SKM-1 (cell line): Measurements from ENCODE around the gene BAX.

ENCODE experiments used
- DNase-seq: peaks from one replicate; lab custom pipeline; 2025; ENCODE audit not compliant: unreplicated experiment; lab: John Stamatoyannopoulos, UW

BAX gene

DNA sequence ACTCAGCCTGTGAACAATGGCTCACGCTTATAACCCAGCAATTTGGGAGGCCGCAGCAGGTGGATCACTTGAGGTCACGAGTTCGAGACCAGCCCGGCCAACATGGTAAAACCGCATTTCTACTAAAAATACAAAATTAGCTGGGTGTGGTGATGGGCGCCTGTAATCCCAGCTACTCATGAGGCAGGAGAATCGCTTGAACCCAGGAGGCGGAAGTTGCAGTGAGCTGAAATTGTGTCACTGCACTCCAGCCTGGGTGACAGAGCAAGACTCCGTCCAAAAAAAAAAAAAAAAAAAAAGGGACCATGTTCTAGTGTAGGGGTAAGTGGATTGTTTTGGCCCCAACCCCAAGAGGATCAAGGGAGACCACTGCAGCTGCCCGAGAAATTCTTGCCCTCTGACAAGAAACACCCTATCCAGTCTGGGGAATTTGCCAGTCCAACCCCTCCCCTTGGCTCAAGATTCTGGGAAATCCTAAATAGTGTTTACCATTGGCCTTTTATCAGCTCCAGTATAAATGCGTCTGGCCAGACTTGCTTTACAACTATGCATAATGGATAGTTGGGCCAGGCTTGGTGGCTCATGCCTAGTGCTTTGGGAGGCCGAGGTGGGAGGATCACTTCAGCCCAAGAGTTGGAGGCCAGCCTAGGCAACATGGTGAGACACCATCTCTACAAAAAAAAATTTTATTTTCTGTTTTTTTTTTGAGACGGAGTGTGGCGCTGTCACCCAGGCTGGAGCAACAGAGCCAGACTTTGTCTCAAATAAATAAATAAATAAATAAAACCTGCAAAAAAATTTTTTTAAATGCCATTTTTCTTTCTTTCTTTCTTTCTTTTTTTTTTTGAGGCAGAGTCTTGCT, 26.3 kb upstream of the BAX start:
- no peak for DNase-seq

DNA sequence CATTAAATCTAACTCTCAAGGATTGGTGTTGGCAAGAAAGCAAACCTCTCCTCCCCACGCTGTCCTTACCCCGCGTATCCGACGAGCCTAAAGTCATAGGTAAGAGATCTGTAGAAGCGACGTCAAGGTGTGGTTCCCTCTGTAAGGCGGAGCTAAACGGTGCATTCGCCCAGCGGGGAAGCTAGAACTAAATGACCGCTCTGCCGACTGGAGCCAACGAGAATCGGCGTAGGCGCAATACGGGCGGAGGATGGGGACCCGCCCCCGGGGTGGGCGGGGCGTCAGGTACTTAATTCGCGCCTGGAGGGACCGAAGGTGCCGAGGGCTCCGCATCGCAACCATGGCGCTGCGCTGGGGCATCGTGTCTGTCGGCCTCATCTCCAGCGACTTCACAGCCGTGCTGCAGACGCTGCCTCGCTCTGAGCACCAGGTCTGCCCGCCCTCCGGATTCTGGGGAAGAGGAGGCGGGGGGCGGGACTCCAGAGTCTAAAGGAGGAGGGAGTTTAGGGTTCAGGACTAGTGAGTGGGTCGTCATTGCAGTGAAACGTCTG, 21.2 kb upstream of the BAX start, which contains the start of gene DHDH:
TSS of gene DHDH (plus strand) at position 318 of the 551 bp plus-strand sequence. CDS start at position 341, 23 bp downstream.
- DNase-seq, result no peak

DNA sequence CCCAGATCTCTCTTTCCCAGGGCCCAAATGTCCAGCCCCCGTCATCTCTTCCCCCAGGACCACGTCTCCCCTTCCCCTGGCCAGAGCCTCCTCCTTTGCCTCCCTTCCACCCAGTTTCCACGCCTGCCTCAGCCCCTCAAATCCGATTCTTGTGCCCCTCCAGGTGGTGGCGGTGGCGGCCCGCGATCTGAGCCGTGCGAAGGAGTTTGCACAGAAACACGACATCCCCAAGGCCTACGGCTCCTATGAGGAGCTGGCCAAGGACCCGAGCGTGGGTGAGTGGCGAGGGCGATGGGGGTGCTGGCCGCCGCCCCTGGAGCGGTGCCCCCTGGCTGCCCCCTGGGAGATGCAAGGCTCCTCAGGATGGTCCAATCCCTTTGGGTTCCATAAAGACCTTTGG, 19.8 kb upstream of the BAX start:
- no peak for DNase-seq

- DNase-seq, result no peak
Observed at GRCh38 chr19:48935864-48936263, 18.8 kb upstream of the BAX start.

GRCh38 chr19:48938256-48938655, 16.4 kb upstream of the BAX start:
- no peak for DNase-seq

DNA sequence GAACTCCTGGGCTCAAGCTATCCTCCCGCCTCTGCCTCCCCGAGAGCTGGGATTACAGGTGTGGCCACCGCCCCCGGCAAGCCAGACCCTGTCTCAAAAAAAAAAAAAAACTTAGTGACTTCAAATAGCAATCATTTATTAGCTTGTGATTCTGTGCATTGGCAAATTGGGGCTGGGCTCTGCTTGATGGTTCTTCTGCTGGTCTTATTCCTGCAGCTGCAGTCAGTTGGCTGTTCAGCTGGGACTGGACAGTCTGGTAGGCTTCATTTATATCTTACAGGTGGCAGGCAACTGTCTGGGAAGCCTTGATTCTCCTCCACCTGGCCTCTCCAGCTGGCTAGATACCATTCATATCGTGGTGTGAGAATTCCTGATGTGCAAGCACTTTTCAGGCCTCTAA, 13.8 kb upstream of the BAX start:
- no peak for DNase-seq

DNA sequence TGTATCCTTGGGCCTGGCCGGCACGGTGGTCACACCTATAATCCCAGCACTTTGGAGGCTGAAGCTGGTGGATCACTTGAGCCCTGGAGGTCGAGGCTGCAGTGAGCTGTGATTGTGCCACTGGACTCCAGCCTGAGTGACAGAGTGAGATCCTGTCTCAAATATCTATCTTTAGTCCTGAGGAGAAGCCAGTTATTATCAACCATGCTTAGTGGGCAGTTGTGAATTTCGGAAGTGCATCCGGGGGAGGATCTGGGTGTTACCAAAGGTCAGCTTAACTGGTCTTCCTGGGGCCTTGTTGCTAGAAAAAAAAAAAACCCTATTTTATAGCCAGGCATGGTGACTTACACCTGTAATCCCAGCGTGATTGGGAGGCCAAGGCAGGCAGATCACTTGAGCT, 11.6 kb upstream of the BAX start:
- DNase-seq, result no peak

DNA sequence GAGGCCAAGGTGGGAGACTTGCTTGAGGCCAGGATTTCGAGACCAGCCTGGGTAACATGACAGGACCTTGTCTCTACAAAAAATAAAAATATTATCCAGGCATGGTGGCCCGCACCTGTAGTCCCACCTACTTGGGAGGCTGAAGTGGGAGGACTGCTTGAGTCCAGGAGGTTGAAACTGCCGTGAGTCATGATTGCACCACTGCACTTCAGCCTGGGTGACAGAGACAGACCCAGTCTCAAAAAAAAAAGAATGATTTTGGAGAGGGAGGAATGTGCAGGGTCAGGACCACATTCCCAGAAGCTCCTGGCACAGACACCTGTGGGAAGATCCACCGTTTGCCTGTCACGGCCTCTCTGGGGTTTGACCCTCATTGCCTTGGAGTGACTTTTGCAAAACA, 9.3 kb upstream of the BAX start:
- no peak for DNase-seq

DNA sequence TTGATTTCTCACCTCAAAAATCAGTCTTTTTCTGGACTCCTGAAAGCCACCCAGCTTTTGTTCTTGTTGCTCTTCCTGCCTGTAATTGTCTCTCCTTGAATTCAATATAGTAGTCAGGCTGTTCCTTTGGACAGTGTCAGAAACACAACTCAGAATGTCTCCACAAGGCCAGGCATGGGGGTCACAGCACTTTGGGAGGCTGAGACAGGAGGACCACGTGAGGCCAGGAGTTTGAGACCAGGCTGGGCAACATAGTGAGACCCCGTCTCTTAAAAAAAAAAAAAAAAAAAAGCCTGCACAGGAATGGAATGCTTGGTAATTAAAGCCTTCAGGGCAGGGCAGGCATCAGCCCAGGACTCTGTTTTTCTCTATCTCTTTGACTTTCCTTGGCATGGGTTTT, 8.9 kb upstream of the BAX start:
- no peak for DNase-seq

DNA sequence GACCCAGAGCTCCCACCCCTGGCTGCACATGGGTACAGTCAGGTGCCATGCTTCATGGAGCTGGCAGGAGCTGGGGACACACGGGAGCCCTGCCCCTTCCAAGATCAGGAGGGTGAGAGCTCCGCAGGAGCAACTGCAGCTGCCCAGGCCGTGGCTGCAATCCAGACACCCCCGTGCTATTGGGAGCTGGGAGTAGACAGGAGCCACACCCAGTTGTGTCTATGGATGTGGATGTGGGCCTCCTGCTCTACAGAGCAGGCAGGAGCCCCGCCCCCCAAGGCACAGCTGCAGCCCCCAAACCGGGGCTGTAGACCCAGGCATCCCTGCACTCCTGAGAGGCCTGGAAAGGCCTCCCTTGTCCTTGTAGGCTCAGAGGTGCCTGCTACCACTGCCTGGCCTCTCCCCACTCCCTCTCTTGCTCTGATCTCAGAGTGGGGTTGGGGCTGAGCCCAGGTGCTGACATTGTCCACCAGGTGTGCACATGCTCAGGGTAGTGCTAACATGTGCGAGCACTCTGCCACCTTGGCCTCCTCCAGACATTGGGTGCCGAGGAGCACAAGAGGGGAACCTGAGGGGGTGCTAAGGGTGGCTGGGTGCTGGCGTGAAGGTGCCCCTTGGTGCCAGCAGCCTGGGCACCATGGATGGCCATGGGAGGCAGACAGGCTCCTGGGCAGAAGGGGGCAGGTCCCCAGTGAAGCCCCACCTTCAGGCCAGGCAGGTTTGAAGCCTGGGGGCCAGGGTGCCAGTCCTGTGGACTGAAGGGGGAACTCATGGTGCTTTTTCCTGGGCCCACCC, 8.0 kb upstream of the BAX start:
- DNase-seq, result no peak

- no peak for DNase-seq
Observed at GRCh38 chr19:48947258-48947542, 7.5 kb upstream of the BAX start.

DNA sequence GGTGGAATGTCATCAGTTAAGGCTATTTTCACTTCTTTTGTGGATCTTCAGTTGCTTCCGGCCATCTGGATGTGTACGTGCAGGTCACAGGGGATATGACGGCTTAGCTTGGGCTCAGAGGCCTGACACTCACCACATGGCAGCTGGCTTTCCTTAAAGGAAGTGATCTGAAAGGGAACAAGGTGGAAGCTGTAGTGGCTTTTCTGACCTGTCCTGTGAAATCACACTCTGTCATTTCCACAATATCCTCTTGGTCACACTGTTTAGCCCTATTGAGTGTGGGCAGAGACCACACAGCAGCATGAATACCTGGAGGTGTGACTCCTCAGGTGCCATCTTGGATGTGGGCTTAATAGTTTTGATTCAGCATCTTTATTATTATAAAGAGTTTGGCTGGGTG, 4.5 kb upstream of the BAX start:
- no peak for DNase-seq

- no peak for DNase-seq
Observed at GRCh38 chr19:48950830-48951519, 3.7 kb upstream of the BAX start.

DNA sequence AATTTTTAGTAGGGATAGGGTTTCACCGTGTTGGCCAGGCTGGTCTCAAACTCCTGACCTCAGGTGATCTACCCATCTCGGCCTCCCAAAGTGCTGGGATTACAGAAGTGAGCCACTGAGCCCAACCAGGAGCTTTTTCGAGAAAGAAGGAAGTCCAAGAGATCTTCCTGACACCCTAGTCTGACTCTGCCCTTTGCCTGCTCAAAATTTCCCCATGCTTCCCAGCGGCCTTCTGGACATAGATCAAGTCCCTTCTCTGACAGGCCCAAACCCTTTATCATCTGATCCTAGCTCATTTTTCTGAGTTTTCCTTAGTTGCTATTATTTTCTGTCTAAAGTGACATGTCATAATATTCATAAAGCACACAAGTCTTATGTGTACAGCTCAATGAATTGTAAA, 1.5 kb upstream of the BAX start:
- no peak for DNase-seq

- DNase-seq, result no peak
Observed at GRCh38 chr19:48953990-48954594, 583 bp upstream of the BAX start.

- no peak for DNase-seq
Observed at GRCh38 chr19:48955308-48955958, 758 bp downstream of the BAX start.

DNA sequence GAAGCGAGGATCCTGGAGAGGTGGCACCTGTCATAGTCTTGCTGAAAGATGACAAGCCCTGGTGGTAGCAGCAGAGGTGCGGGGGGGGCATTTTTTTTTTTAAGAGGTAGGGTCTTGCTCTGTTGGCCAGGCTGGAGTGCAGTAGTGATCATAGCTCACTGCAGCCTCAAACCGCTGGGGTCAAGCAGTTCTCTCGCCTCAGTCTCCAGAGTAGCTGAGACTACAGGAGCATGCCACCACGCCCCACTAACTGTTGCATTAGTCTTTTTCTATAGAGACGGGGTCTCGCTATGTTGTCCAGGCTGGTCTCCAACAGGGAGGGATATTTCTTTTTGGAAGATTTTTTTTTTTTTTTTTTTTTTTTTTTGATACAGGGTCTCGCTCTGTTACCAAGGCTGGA, 3.3 kb downstream of the BAX start:
- no peak for DNase-seq

DNA sequence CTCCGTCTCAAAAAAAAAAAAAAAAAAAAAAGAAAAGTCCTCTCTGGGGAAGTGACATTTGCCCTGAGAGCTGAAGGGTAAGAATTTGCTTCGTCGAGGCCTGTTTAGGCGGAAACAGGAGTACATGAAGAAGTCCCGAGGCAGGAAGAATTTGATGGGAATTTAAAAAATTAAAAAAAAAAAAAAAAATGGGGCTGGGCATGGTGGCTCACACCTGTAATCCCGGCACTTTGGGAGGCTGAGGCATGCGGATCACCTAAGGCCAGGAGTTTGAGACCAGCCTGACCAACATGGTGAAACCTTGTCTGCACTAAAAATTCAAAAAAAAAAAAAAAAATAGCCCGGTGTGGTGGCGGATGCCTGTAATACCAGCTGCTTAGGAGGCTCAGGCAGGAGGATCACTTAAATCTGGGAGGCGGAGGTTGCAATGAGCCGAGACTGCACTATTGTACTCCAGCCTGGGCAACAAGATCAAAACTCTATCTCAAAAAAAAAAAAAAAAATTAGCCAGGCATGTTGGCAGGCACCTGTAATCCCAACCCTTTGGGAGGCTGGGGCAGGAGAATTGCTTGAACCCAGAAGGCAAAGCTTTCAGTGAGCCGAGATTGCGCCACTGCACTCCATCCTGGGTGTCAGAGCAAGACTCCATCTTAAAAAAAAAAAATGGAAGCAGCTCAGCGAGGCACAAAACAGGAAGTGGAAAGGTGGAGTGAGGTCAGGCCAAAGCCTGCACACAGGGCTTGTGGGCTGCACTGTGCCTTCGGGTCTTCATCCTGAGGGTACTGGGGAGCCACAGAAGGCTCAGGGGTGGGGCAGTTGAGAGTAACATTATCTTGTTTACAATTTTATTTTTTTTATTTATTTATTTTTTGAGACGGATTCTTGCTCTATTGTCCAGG, 4.9 kb downstream of the BAX start:
- DNase-seq, result no peak

DNA sequence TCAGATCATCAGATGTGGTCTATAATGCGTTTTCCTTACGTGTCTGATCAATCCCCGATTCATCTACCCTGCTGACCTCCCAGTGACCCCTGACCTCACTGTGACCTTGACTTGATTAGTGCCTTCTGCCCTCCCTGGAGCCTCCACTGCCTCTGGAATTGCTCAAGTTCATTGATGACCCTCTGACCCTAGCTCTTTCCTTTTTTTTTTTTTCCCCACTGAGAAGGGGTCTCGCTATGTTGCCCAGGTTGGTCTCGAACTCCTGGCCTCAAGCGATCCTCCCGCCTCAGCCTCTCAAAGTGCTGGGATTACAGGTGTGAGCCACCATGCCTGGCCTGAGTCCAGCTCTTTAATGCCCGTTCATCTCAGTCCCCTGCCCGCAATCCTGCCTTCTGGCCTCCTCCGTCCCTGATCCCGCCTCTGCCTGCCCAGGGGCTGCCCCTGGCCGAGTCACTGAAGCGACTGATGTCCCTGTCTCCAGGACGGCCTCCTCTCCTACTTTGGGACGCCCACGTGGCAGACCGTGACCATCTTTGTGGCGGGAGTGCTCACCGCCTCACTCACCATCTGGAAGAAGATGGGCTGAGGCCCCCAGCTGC, 6.5 kb downstream of the BAX start:
- DNase-seq, result no peak
